ENCODE measurements around the gene ADISSP.

DNA sequence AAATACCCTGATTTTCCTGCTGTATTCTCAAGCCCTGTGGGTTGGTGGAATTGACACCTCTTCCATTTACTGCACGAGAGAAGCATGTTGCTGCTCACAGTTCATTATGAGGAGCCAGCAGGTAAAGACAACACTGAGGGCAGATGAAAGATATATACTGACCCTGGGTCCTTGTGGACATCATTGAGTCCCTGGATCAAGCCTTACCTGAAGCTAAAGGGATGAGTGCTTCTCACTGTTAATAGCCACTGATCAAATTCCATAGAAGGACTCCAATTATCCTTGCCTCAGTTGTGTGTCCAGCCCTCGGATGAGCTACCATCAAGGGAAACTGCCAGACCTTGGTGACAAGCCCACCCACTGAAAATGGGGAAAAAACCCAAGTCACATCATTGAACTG is 47.5 kb downstream of the ADISSP start:
- TF ChIP-seq, protein P1, sequence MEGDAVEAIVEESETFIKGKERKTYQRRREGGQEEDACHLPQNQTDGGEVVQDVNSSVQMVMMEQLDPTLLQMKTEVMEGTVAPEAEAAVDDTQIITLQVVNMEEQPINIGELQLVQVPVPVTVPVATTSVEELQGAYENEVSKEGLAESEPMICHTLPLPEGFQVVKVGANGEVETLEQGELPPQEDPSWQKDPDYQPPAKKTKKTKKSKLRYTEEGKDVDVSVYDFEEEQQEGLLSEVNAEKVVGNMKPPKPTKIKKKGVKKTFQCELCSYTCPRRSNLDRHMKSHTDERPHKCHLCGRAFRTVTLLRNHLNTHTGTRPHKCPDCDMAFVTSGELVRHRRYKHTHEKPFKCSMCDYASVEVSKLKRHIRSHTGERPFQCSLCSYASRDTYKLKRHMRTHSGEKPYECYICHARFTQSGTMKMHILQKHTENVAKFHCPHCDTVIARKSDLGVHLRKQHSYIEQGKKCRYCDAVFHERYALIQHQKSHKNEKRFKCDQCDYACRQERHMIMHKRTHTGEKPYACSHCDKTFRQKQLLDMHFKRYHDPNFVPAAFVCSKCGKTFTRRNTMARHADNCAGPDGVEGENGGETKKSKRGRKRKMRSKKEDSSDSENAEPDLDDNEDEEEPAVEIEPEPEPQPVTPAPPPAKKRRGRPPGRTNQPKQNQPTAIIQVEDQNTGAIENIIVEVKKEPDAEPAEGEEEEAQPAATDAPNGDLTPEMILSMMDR (IDR thresholded peaks at IDR 0.05), result no peak
- TF ChIP-seq POLR2A (IDR thresholded peaks at IDR 0.05) (no peak), POLR2AphosphoS5 (IDR thresholded peaks at IDR 0.05) (no peak)
